Transverse colon (tissue), 4 donors: ENCODE measurements around the gene HELZ2.

Experiments used
- EP300 ChIP-seq: sonication (generic); formaldehyde crosslinking; IDR thresholded peaks from one replicate; pipeline ENCODE4 v1.6.1; 2017; ENCODE audit warnings: antibody characterized with exemption, low read depth
- POLR2AphosphoS5 ChIP-seq, 3 donors: sonication (generic); formaldehyde crosslinking; IDR thresholded peaks; one replicate each; pipeline ENCODE4 v1.6.1; 2016; ENCODE audit warnings: antibody characterized with exemption in 3 of 3
- TF ChIP-seq, protein P1 (sequence below), 5 experiments: fragments of 200-600 bp in 3 of 5; fragments of 450-650 bp in 2 of 5; sonication (generic) in 3 of 5; IDR thresholded peaks; 1 replicate in 2 of 5; 2 replicates in 3 of 5; pipeline ENCODE4 v1.5.1; 2016 to 2017; ENCODE audit warnings: antibody characterized with exemption in 5 of 5, inconsistent platforms in 3 of 5, mild to moderate bottlenecking in 2 of 5, moderate library complexity in 1 of 5

DNA sequence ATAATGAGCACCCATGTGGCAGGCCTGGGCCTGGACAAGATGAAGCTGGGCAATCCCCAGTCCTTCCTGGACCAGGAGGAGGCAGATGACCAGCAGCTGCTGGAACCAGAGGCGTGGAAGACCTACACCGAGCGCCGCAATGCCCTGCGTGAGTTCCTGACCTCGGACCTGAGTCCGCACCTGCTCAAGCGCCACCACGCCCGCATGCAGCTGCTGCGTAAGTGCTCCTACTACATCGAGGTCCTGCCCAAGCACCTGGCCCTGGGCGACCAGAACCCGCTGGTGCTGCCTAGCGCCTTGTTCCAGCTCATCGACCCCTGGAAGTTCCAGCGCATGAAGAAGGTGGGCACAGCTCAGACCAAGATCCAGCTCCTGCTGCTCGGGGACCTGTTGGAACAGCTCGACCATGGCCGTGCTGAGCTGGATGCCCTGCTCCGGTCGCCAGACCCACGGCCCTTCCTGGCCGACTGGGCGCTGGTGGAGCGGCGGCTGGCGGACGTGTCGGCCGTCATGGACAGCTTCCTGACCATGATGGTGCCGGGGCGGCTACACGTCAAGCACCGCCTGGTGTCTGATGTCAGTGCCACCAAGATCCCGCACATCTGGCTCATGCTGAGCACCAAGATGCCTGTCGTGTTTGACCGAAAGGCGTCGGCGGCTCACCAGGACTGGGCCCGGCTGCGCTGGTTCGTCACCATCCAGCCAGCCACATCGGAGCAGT is 18.2 kb downstream of the HELZ2 start:
- TF ChIP-seq, protein P1, sequence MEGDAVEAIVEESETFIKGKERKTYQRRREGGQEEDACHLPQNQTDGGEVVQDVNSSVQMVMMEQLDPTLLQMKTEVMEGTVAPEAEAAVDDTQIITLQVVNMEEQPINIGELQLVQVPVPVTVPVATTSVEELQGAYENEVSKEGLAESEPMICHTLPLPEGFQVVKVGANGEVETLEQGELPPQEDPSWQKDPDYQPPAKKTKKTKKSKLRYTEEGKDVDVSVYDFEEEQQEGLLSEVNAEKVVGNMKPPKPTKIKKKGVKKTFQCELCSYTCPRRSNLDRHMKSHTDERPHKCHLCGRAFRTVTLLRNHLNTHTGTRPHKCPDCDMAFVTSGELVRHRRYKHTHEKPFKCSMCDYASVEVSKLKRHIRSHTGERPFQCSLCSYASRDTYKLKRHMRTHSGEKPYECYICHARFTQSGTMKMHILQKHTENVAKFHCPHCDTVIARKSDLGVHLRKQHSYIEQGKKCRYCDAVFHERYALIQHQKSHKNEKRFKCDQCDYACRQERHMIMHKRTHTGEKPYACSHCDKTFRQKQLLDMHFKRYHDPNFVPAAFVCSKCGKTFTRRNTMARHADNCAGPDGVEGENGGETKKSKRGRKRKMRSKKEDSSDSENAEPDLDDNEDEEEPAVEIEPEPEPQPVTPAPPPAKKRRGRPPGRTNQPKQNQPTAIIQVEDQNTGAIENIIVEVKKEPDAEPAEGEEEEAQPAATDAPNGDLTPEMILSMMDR (IDR thresholded peaks at IDR 0.05): no peak
- TF ChIP-seq EP300: no peak
- no peak for TF ChIP-seq POLR2AphosphoS5 (IDR thresholded peaks at IDR 0.05)
